NCI-H2196 (cell line): ENCODE results near the gene PCBP3.
A peak's percentile ranks its signal among the peaks of the same experiment; 100 is the strongest.
"Not testable (repeated sequence)": the region's sequence is repeated elsewhere in the genome, so short reads cannot be mapped to it uniquely, and the experiment has no call there.

Source experiments
- DNase-seq: peaks from one replicate; lab custom pipeline; 2025; ENCODE audit not compliant: unreplicated experiment; lab: John Stamatoyannopoulos, UW

The PCBP3 gene

GRCh38 chr21:45823100-45823681, 179.7 kb downstream of the PCBP3 start:
- no peak for DNase-seq

GRCh38 chr21:45824546-45825215, 181.2 kb downstream of the PCBP3 start:
- DNase-seq: no peak

GRCh38 chr21:45825219-45825618, 181.7 kb downstream of the PCBP3 start:
- DNase-seq: no peak

- DNase-seq: no peak
Measured at GRCh38 chr21:45826676-45827301, 183.3 kb downstream of the PCBP3 start.

- DNase-seq: no peak
Measured at GRCh38 chr21:45827302-45827692, 183.8 kb downstream of the PCBP3 start.

- no peak for DNase-seq
Measured at GRCh38 chr21:45827881-45828579, 184.5 kb downstream of the PCBP3 start.

- no peak for DNase-seq
Measured at GRCh38 chr21:45828580-45829570, 185.3 kb downstream of the PCBP3 start.

GRCh38 chr21:45829668-45830067, 186.1 kb downstream of the PCBP3 start:
- DNase-seq: no peak

- DNase-seq: no peak
Measured at GRCh38 chr21:45830221-45830640, 186.7 kb downstream of the PCBP3 start.

GRCh38 chr21:45830720-45831366, 187.3 kb downstream of the PCBP3 start:
- DNase-seq: no peak

GRCh38 chr21:45831991-45832740, 188.6 kb downstream of the PCBP3 start:
- no peak for DNase-seq

- DNase-seq: not testable (repeated sequence)
Measured at GRCh38 chr21:45832741-45833235, 189.3 kb downstream of the PCBP3 start.

- DNase-seq: no peak
Measured at GRCh38 chr21:45833414-45833813, 189.9 kb downstream of the PCBP3 start.

GRCh38 chr21:45834026-45834715, 190.6 kb downstream of the PCBP3 start:
- no peak for DNase-seq

- no peak for DNase-seq
Measured at GRCh38 chr21:45834821-45835293, 191.3 kb downstream of the PCBP3 start.

GRCh38 chr21:45835301-45836267, 192.1 kb downstream of the PCBP3 start:
- no peak for DNase-seq

GRCh38 chr21:45836268-45836655, 192.7 kb downstream of the PCBP3 start:
- peak; percentile 59 for DNase-seq
